ENCODE results near the gene HOMER3.

- no peak for TF ChIP-seq POLR2A (IDR thresholded peaks at IDR 0.05)
- TF ChIP-seq, protein P1, sequence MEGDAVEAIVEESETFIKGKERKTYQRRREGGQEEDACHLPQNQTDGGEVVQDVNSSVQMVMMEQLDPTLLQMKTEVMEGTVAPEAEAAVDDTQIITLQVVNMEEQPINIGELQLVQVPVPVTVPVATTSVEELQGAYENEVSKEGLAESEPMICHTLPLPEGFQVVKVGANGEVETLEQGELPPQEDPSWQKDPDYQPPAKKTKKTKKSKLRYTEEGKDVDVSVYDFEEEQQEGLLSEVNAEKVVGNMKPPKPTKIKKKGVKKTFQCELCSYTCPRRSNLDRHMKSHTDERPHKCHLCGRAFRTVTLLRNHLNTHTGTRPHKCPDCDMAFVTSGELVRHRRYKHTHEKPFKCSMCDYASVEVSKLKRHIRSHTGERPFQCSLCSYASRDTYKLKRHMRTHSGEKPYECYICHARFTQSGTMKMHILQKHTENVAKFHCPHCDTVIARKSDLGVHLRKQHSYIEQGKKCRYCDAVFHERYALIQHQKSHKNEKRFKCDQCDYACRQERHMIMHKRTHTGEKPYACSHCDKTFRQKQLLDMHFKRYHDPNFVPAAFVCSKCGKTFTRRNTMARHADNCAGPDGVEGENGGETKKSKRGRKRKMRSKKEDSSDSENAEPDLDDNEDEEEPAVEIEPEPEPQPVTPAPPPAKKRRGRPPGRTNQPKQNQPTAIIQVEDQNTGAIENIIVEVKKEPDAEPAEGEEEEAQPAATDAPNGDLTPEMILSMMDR (IDR thresholded peaks at IDR 0.05) = no peak
Observed at GRCh38 chr19:18964121-18964520, 23.1 kb upstream of the HOMER3 start.
